OCI-LY3 (cell line): Measurements from ENCODE around the gene LRGUK.

Source experiments
- EZH2phosphoT487 ChIP-seq: fragments of 200-600 bp; shearing (Covaris generic); IDR thresholded peaks from 2 replicates; pipeline ENCODE4 v1.6.1; 2018; ENCODE audit warnings: antibody characterized with exemption, mixed run types, low read depth
- TF ChIP-seq, protein P1 (sequence below): fragments of 200-600, 300-600 bp; sonication (generic); IDR thresholded peaks from 2 replicates; pipeline ENCODE4 v1.5.1; 2014; ENCODE audit warnings: antibody characterized with exemption, low read length, low read depth

DNA sequence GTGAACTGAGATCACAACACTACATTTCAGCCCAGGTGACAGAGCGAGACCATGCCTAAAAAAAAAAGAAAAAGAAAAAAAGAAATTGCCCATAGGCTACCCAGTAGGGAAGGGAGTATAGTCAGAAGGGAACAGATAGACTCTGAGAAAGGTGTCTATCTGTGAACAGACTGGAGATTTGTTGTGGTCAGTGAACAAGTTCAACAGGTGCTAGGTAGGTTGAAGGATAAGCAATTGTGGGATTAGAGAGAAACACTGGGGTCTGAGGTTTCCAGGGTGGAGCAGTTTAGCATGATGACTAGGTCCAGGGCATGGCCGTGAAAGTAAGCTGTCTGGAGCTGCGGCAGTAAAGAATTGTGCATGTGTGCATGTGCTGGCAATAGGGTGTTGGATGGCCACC lies 6.9 kb downstream of the LRGUK start:
- TF ChIP-seq, protein P1, sequence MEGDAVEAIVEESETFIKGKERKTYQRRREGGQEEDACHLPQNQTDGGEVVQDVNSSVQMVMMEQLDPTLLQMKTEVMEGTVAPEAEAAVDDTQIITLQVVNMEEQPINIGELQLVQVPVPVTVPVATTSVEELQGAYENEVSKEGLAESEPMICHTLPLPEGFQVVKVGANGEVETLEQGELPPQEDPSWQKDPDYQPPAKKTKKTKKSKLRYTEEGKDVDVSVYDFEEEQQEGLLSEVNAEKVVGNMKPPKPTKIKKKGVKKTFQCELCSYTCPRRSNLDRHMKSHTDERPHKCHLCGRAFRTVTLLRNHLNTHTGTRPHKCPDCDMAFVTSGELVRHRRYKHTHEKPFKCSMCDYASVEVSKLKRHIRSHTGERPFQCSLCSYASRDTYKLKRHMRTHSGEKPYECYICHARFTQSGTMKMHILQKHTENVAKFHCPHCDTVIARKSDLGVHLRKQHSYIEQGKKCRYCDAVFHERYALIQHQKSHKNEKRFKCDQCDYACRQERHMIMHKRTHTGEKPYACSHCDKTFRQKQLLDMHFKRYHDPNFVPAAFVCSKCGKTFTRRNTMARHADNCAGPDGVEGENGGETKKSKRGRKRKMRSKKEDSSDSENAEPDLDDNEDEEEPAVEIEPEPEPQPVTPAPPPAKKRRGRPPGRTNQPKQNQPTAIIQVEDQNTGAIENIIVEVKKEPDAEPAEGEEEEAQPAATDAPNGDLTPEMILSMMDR: no peak
- TF ChIP-seq EZH2phosphoT487: no peak
